ENCODE results near the gene GRIP1. TPM values are rescaled to one million over a fixed set of nuclear protein-coding genes. Genes with fewer than 3 reads are reported as not detected.

The GRIP1 gene
- 3.3 and 3.8 TPM in 2 replicates for total RNA-seq (2014; rRNA removed; shearing (Covaris generic))

GRCh38 chr12:66678338-66679275 is at the start of gene GRIP1:
Gene GRIP1 (minus strand): TSS chr12:66679076. CDS start chr12:66678904, 172 bp downstream.
- peak; percentile 41 for DNase-seq (ENCODE audit: low read depth)

DNA sequence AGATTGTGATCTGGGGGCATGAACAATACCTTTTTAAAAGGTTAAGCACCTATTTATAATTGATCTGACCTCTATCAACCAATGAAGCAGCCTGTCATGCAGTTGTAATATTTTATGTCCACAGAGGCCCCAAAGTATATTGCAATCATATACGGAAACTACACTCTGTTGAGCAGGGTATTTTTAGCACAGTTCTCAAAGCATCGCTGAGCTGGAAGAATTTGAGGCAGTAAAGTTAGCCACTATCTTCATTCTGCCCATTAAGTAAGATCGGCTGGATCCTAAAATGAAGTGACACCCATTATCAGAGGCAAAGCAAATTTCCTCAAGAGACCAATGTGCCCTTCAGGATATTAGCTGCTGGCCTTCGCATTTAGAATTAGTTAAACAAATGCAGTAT is 47.7 kb upstream of the GRIP1 start:
- DNase-seq (ENCODE audit: low read depth): no peak

DNA sequence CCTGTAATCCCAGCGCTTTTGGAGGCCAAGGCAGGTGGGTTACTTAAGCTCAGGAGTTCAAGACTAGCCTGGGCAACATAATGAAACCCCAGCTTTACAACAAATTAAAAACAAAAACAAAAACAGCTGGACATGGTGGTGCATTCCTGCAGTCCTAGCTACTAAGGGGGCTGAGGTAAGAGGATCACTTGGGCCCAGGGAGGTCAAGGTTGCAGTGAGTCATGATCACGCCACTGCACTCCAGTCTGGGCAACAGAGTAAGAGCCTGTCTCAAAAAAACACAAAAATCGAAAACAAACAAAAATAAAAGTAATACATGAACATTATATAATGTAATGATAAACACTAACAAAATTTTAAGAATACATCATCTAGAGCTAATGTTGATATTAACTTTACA is 46.2 kb upstream of the GRIP1 start:
- DNase-seq (ENCODE audit: low read depth): no peak

DNA sequence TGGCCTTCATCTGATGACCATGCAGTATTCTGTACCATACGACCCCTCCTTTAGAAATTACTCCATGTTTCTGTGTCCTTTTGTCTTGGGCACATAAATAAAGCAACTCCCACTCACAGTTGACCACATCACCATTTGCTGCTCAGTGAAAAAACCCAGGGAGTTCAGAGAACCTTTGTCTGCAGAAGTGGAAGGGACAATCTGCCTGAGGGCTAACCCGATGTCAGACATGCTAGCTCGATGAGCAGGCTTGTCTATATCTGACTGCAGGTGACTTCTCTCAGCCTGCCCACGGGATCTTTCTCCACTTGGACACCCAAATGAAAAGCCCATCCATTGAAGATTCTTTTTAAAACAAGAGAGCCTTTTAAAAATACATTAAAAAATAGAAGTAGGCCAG is 45.7 kb upstream of the GRIP1 start:
- no peak for DNase-seq (ENCODE audit: low read depth)

DNA sequence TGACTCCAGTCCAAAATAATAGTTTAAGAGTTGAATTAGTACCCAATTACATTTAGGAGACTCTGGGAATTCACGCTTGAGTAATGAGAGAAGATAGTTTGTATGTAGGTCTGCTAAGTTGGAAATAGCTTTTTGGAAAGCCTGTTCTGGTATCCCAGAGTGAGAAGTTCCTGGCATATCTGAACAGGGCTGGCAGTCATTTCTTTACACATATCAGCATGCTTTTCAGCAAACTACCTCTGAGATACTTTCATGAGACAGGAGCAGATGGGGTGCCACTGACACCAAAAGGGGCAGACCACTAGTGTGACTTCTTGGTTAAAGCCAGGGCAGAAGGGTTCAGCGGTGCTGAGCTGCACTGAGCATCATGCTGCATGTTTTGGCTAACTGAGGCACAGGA is 45.1 kb upstream of the GRIP1 start:
- DNase-seq (ENCODE audit: low read depth): no peak

DNA sequence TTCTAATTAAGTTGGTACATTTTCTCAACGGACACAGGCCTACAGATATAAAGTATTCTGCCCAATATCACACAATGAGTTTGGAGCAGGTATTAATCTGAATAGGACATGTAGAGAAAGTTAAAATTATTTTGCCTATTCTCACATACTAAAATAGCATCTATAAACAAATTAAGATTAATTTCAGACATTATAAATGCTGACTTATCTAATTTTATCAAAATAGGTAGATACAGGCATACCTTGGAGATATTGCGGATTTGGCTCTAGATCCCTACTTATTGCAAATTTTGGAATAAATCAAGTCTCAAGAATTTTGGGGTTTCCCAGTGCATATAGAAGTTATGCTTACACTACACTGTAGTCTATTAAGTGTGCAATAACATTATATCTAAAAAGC is 41.0 kb upstream of the GRIP1 start:
- DNase-seq (ENCODE audit: low read depth): no peak

- DNase-seq (ENCODE audit: low read depth): no peak
Observed at GRCh38 chr12:66717036-66717673, 38.3 kb upstream of the GRIP1 start.

GRCh38 chr12:66716522-66716921 is 37.6 kb upstream of the GRIP1 start:
- no peak for DNase-seq (ENCODE audit: low read depth)

DNA sequence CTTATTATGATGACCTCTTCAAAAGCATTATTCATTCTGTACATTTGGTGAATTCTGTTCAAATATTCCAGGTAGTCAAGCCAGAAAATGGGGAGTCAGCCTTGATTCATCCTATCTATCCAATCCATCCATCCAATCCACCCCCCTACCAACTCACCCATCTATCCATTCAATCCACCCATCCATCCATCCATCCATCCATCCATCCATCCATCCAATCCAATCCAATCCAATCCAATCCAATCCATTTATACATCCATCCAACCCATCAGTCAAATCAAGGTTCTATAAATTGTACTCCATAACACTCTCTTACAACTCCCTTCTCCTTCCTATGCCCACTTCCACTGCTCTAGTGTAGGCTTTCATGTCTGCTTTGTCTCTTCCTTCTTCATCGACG is 35.8 kb upstream of the GRIP1 start:
- DNase-seq (ENCODE audit: low read depth): no peak

DNA sequence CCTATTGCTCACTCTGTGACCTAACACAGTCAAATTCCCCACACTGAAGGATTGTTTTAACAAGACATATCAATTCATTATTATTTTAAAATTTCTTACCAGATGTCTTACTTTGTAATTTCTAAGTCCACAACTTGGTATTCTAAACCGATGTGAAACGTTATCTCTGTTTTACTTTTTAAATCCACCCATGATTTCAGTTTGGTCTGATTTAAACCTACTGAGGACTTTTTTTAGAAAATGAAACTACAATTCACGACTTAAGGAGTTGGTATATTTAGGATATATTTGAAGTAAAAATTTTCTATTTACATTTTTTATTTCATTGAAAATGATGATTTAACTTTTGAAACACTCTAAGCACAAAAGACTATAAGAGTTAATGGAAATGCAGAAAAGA is 35.1 kb upstream of the GRIP1 start:
- DNase-seq (ENCODE audit: low read depth): no peak

- no peak for DNase-seq (ENCODE audit: low read depth)
Observed at GRCh38 chr12:66709893-66710292, 31.0 kb upstream of the GRIP1 start.

DNA sequence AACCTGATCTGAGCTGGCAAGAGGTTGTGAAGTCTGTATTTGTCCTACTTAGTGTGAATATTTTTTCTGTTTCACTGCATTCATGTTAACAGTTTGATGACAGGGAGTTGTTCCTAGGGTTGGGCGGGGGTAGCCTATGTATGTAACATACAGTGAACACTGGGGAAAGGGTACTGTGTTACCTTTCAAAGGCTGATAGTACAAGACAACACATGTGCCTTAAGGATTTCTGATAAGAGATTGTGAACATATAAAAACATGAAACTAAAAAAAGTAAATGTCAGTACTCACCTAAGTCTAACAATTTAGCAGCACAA is 30.5 kb upstream of the GRIP1 start:
- DNase-seq (ENCODE audit: low read depth): no peak

GRCh38 chr12:66708704-66709456 is 30.0 kb upstream of the GRIP1 start:
- DNase-seq (ENCODE audit: low read depth): no peak

DNA sequence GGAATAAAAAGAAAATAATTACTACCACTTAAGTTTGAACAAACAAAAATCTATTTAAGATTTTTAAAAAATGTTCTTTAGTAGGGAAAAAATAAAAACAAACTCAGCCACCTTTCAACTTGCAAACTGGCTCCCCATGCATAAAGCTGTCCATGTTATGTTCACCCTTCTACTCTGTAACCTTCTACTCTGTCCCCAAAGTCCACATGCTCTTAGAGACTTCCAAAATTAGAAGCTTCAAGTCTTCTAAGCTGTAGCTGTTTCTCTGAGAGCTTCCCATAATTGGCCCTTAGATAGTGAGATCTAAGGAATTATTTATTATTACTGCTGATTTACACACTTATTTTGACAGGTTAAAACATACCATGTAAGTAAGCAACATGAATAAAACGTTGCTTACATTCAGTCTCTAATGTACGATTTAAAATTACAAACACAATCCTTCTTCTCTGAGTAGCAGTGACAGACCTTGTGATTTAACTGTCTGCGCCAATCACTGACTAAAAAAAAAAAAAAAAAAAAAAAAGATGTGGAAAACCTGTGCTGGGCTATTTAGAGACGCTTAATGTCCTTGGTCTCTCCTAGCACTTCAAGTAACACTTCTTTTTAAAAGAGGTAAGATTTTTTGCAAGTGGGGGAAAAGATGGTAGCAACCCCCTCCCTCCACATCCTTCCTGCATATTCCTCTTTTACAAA is 28.3 kb upstream of the GRIP1 start:
- DNase-seq (ENCODE audit: low read depth): no peak

DNA sequence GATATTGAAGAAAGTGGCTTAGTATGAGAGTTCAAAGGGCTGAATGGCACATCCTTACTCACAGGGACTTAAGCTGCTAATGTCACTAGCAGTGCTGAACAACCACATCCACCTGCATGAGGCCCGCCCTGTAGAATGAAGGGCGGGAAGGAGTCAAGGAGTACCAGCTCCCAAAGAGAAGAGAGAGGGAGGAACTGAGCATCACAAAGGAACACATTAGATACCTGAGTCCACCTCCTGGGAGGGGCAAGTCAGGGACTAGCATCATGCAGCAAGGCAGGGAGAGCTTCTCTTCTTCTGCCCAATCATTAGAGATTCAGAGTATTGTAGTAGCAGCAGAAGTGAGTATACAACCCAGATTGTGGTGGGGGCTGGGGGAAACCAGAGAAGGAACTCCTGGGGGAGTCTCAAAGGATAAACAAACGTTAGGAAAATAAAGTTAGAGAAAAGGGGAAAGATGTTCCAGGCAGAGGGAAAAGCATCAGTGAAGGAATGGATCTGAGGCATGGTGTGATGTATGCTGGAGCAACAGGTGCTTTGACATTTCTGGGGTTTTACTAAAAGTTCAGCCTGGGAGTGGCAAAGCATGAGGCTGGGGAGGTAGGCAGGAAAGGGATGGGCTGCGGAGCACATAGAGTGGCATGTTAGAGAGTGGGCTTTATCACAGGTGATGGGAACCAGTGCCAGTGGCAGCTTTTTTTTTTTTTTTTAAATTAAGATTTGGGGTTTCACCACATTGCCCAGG is 21.0 kb upstream of the GRIP1 start:
- no peak for DNase-seq (ENCODE audit: low read depth)

DNA sequence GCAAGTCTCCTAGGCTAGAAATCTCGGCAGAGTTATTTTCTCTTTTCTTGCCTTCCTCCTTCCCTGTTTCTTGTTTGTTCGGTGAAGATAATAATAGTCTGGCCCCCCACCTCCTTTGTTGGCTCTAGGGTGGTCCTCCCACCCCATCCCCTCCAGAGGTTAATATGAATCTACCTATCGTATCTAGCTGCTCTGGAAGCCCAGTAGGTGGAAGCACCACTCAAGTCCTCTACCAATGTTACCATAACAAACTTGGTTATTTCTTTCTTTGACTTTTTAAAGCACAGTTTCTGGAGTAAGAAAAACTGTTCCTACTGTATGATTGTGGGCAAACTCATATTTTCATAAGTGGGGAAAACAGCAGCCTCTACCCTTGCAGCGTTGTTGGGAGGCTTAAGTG is 19.7 kb upstream of the GRIP1 start:
- DNase-seq (ENCODE audit: low read depth): no peak

DNA sequence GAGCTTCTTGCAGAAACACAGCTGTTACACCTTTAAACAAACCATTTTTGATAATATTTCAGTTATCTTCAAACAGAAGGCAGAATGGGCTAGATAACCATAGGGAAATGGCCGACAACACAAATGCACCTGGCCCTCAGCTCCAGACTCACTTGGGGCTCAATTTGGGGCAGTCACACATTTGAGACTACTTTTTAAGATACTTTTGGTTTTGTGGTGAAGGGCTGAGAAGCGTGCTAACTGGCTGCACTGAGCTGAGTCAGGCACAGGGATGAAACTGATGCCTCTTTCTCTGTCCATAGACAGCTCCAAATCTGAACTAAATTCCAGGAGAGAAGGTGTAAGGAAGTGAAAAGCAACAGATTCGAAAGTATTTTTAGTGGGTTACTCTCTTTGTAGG is 18.5 kb upstream of the GRIP1 start:
- DNase-seq (ENCODE audit: low read depth): no peak

DNA sequence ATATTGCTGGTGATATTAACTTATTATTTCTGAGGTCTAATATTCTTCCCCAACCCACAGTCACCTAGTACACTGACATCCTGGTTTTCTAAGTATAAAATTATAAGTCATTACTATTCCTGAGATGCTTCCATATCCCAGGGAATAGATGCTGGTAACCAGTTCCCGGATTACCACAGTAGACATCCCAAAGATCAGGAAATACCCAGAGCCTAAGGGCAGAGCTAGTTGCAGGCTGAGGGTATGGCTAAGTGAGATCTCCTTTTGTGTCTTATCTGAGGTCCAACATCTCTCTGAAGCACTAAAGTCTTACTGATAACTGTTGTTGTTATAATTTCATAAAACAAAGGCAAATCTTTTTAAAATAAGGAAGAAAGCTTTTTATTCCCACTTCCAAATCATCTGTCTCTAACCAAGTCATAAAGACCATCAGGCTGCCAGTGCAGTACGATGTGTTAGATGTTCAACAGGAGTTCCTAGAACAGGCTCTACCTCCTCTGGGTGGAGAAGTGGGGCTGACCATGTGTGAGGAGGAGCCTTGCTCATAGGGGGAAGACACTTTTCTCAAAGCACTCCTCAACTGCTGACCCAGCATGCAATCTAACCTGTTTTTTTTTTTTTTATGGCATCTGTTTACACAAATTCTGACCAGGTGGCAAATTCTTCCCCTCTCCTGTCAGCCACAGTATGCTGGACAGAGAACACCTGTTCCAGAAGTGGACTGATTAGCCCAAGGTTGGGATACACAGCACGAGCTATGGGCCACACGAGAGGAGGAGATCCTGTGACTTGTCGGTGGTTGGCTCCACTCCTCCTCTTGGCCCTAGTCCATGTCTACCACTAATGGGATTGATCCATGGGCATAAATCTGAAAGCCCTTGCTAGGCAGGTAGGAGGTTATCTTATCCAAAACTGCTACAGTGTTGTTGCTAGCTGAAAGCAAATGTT is 16.1 kb upstream of the GRIP1 start:
- no peak for DNase-seq (ENCODE audit: low read depth)

- DNase-seq (ENCODE audit: low read depth): peak; percentile 59
Observed at GRCh38 chr12:66693901-66694513, 15.1 kb upstream of the GRIP1 start.

- no peak for DNase-seq (ENCODE audit: low read depth)
Observed at GRCh38 chr12:66692986-66693385, 14.1 kb upstream of the GRIP1 start.
